A172 (cell line): Measurements from ENCODE around the gene CACNB4. TPM values are rescaled to one million over a fixed set of nuclear protein-coding genes. Genes with fewer than 3 reads are reported as not detected.
A peak's percentile ranks its signal among the peaks of the same experiment; 100 is the strongest.
"Not testable (repeated sequence)": the region's sequence is repeated elsewhere in the genome, so short reads cannot be mapped to it uniquely, and the experiment has no call there.

Source experiments
- DNase-seq: peaks from one replicate; pipeline ENCODE4 v3.0.0-alpha.2; 2015; ENCODE audit warnings: low spot score
- total RNA-seq: library from RNA; depleted of rRNA; stranded (reverse); fragments of >200 nt; shearing (Covaris generic); gene quantifications from 2 replicates; pipeline ENCODE4 v1.2.3, GENCODE V29; 2014

The CACNB4 gene
- total RNA-seq, 1 experiment from 2014 or later = 2.2 TPM

DNA sequence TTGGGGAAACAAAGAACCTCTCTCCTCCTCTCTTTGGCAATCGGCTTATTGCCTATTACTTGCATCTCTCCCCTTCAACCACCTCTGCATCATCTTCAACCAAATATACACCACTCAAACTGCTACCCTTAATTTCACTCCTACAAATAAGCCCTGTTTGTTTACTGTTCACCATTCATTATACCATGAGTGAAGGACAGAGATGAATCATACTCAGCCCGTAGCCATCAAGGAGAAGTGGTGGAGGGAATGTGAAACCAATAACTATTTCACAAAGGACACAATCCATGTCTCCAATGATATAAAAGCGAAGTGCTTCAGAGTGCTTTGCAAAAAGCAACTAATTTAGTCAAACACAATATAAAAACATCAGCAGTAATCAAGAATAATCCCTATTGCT, 76.8 kb downstream of the CACNB4 start:
- DNase-seq = no peak

DNA sequence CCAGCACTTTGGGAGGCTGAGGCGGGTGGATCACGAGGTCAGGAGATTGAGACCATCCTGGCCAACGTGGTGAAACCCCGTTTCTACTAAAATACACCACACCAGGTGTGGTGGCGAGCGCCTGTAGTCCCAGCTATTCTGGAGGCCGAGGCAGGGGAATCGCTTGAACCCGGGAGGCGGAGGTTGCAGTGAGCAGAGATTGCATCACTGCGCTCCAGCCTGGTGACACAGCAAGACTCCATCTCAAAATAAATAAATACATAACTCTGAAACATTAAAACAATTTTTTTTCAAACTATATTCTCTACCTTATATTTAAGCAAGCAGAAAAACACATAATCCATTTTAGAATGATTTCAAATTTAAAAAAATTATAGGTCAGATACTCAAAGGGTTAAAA, 77.8 kb downstream of the CACNB4 start:
- DNase-seq = not testable (repeated sequence)

DNA sequence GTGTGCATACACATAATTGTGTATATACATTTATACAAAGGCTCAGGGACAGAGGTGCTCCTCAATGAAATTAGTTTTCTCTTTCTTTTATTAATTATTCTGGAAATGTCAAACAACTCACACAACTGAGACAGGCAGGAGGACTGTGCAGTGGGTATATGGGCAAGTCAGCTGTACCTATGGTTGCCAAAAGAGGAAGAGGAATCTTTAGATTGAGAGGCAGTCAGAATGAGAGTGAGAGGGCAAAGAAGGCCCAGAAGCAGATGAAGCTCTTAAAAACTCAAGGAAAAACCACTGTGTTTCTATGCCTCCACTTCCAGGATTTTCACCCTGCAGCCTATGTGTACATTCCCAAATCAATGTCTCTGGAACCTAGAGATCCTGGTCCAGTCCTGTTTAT, 79.1 kb downstream of the CACNB4 start:
- DNase-seq = no peak

GRCh38 chr2:152016181-152017120, 82.4 kb downstream of the CACNB4 start:
- no peak for DNase-seq

DNA sequence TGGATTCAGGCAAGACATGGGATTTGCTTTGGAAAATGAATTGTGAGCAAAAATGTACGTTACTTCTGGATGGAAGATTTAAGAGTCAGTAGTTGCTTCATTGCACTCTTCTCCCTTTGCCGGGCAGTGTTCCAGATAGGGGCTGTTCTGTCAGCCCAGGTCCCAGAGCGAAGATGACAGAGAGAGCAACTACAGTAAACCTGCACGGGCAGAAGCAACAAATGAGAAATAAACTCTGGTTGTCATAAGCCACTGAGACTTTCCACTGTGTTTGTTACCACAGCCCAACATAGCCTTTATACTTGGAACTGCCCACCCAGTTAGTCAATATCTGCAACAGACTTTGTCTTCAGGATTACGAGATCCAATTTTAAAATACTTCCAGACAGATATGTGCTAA, 83.3 kb downstream of the CACNB4 start:
- no peak for DNase-seq

DNA sequence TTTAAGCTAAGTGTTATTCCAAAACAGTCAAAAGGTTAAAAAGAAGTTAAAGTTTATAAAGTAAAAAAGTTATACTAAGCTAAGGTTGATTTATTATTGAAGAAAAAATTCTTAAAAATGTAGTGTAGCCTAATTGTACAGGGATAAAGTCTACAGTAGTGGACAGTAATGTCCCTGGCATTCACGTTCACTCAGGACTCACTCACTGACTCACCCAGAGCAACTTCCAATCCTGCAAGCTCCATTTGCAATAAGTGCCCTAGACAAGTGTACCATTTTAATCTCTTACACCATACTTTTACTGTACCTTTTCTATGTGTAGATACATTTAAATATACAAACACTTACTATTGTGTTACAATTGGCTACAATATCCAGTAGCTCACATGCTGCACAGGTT, 86.1 kb downstream of the CACNB4 start:
- DNase-seq = no peak

GRCh38 chr2:152011724-152012123, 87.1 kb downstream of the CACNB4 start:
- no peak for DNase-seq

GRCh38 chr2:152005607-152006006, 93.2 kb downstream of the CACNB4 start:
- no peak for DNase-seq

GRCh38 chr2:152003283-152003682, 95.6 kb downstream of the CACNB4 start:
- DNase-seq = not testable (repeated sequence)

- peak; percentile 53 for DNase-seq
Measured at GRCh38 chr2:151999053-151999452, 99.8 kb downstream of the CACNB4 start.

GRCh38 chr2:151996243-151997003, 102.4 kb downstream of the CACNB4 start:
- DNase-seq = no peak

DNA sequence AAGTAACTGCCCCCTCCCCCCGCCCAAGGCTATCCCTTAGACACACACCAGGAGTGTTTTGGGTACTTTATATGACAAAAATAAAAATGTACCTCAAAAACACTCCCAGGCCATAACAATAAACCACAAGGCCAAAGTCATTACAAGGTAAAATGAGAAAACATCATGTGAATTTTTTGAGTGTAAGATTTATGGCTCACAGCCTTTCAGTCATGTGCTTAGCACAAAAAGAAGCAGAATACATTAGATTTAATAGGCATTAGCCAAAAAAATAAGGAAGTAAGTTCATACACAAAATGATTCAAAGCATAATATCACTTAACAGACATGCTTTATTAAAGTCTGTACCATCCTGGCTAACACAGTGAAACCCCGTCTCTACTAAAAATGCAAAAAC, 103.7 kb downstream of the CACNB4 start:
- no peak for DNase-seq

- DNase-seq = not testable (repeated sequence)
Measured at GRCh38 chr2:151994178-151994577, 104.7 kb downstream of the CACNB4 start.

GRCh38 chr2:151991010-151991409, 107.8 kb downstream of the CACNB4 start:
- no peak for DNase-seq

DNA sequence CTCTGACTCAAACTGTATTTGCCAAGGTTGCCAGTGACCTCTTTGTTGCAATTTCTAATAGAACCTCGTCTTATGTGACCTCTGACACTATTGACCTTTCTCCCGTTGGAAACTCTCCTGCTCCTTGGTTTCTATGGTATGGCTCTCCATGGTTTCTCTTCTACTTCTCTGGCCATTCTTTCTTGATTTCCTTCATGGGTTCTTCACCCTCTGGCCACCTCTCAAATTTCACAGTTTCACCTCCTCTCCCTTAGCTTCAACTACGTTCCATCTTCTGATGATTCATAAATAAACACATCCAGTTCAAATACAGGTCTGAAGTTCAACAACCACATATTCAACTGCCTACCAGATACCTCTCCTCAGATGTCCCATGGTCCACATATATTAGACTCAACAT, 109.5 kb downstream of the CACNB4 start:
- DNase-seq = no peak

GRCh38 chr2:151987484-151987883, 111.4 kb downstream of the CACNB4 start:
- no peak for DNase-seq

- no peak for DNase-seq
Measured at GRCh38 chr2:151984424-151985083, 114.3 kb downstream of the CACNB4 start.

GRCh38 chr2:151983221-151983620, 115.6 kb downstream of the CACNB4 start:
- DNase-seq = no peak

DNA sequence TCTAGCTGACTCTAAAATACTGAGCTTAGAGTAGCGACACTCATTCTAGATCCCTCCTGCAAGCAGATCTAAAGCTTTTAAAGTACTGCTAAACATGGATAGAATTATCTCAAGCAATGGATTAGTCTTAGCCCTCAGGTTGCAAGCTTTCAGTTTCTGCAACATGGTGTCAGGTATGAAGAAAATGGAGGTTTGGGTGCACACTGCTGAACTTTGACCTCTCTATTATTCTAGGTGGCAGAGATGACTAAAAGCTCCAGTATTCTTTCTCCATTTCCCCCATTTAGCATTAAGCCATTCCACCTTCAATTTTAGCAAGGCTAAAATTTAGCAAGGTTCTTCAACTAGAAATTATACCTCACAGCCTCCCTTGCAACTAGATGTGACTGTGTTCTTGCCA, 117.0 kb downstream of the CACNB4 start:
- no peak for DNase-seq

GRCh38 chr2:151979694-151980093, 119.2 kb downstream of the CACNB4 start:
- DNase-seq = no peak

- no peak for DNase-seq
Measured at GRCh38 chr2:151978709-151979108, 120.1 kb downstream of the CACNB4 start.

DNA sequence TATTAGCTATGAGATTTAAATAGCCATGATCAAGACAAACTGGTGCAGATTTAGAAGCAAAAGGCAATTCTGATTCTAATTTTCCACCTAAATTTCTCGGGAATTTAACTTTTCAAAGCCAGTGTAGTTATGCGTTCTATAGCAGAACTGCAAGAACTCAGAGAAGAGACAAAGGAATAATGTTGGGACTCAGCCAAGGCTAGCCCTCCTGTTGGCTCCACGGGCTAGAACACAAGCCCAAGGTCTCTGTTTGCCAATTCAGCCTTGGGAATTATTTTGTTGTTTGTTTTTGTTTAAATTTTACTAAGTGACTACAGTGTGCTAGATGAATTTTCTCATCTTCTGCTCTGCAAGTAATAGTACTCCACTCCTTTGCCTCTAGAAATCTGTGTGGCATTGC, 121.2 kb downstream of the CACNB4 start:
- DNase-seq = no peak
